ENCODE data around the gene KRT80.

DNA sequence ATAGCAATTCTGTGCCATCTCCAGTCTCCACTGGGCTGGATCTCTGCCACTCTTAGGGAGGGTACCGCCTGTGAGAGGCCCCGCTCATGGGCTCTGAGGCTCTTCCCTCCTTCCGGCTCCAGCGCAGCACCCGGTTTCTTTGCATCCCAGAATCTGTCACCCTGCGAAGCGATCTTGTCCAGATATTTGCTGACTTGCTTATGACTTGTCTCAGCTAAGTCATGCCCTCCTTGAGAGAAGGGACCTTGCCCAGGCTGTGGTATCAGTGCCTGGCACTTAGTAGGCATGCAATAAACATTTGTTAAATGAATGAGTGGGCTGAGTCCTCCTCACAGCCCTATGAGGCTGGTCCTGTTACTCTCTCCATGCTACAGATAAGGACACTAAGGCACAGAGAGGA is 13.4 kb downstream of the KRT80 start:
- TF ChIP-seq, protein P1, sequence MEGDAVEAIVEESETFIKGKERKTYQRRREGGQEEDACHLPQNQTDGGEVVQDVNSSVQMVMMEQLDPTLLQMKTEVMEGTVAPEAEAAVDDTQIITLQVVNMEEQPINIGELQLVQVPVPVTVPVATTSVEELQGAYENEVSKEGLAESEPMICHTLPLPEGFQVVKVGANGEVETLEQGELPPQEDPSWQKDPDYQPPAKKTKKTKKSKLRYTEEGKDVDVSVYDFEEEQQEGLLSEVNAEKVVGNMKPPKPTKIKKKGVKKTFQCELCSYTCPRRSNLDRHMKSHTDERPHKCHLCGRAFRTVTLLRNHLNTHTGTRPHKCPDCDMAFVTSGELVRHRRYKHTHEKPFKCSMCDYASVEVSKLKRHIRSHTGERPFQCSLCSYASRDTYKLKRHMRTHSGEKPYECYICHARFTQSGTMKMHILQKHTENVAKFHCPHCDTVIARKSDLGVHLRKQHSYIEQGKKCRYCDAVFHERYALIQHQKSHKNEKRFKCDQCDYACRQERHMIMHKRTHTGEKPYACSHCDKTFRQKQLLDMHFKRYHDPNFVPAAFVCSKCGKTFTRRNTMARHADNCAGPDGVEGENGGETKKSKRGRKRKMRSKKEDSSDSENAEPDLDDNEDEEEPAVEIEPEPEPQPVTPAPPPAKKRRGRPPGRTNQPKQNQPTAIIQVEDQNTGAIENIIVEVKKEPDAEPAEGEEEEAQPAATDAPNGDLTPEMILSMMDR (IDR thresholded peaks at IDR 0.05): no peak
- no peak for TF ChIP-seq POLR2A (IDR thresholded peaks at IDR 0.05)
